ENCODE measurements around the gene GPSM1. TPM values are rescaled to one million over a fixed set of nuclear protein-coding genes. Genes with fewer than 3 reads are reported as not detected.
"Not testable (repeated sequence)": the region's sequence is repeated elsewhere in the genome, so short reads cannot be mapped to it uniquely, and the experiment has no call there.

The GPSM1 gene
- total and polyA plus RNA-seq, 4 donors = 29.2 to 116 (median 92.1) TPM

GRCh38 chr9:136404801-136405136 lies 77.4 kb downstream of the GPSM1 start:
- Histone ChIP-seq H3K4me3 (ENCODE audit: low read depth, low read length) (no peak overlapping the region), H3K27ac (ENCODE audit: low read depth, low read length) (no peak overlapping the region), H3K27me3 (ENCODE audit: control insufficient read depth, insufficient read depth, low read length) (no peaks in the 10 kb centered on the region), H3K9me3 (ENCODE audit: control insufficient read depth, insufficient read depth, low read length) (no peaks in the 10 kb centered on the region), H3K4me1 (ENCODE audit: control insufficient read depth, insufficient read depth, low read length) (peaks cover 21% of the 10 kb centered on the region), H3K36me3 (ENCODE audit: control insufficient read depth, insufficient read depth, low read length) (peaks cover 74% of the 10 kb centered on the region)
- WGBS (ENCODE audit: insufficient coverage) = 91% methylated on average over 14 of the region's 14 CpGs
- no peak for DNase-seq (ENCODE audit: low read depth in 4 of 6, low spot score in 6 of 6)

GRCh38 chr9:136405481-136405880 lies 78.1 kb downstream of the GPSM1 start:
- H3K4me3 ChIP-seq (ENCODE audit: low read depth, low read length) = no peak overlapping the region
- peaks cover 20% of the 10 kb centered on the region for H3K4me1 ChIP-seq (ENCODE audit: control insufficient read depth, insufficient read depth, low read length)
- no peaks in the 10 kb centered on the region for H3K9me3 ChIP-seq (ENCODE audit: control insufficient read depth, insufficient read depth, low read length)
- no peak for DNase-seq (ENCODE audit: low read depth in 4 of 6, low spot score in 6 of 6)
- peaks cover 74% of the 10 kb centered on the region for H3K36me3 ChIP-seq (ENCODE audit: control insufficient read depth, insufficient read depth, low read length)
- H3K27me3 ChIP-seq (ENCODE audit: control insufficient read depth, insufficient read depth, low read length) = no peaks in the 10 kb centered on the region
- no peak overlapping the region for H3K27ac ChIP-seq (ENCODE audit: low read depth, low read length)
- 93% methylated on average over 2 of the region's 7 CpGs for WGBS (ENCODE audit: insufficient coverage)

DNA sequence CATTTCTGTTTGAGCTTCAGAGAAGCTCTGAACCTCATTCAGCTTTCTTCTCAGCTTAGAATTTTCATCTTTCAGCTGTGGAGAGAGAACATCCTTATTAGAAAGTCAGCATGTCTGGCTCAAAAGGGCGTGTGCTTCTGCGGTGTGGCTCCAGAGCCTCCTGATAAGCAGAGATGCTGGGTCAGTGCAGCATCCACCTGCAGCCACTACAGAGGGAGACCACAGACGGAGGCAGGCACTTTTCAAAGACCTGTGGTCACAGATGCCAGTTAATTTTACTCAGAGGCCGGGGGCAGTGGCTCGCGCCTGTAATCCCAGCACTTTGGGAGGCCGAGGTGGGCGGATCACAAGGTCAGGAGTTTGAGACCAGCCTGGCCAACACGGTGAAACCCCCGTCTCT lies 78.6 kb downstream of the GPSM1 start:
- H3K9me3 ChIP-seq (ENCODE audit: control insufficient read depth, insufficient read depth, low read length); DNase-seq (ENCODE audit: low read depth in 4 of 6, low spot score in 6 of 6); H3K4me3 ChIP-seq (ENCODE audit: low read depth, low read length); H3K27ac ChIP-seq (ENCODE audit: low read depth, low read length); H3K27me3 ChIP-seq (ENCODE audit: control insufficient read depth, insufficient read depth, low read length): not testable (repeated sequence)
- WGBS (ENCODE audit: insufficient coverage) = 90% methylated on average over 10 of the region's 10 CpGs
- H3K4me1 ChIP-seq (ENCODE audit: control insufficient read depth, insufficient read depth, low read length) = peaks cover 19% of the 10 kb centered on the region
- H3K36me3 ChIP-seq (ENCODE audit: control insufficient read depth, insufficient read depth, low read length) = peaks cover 74% of the 10 kb centered on the region

GRCh38 chr9:136407061-136407460 lies 79.7 kb downstream of the GPSM1 start:
- H3K27ac ChIP-seq (ENCODE audit: low read depth, low read length); DNase-seq (ENCODE audit: low read depth in 4 of 6, low spot score in 6 of 6); H3K27me3 ChIP-seq (ENCODE audit: control insufficient read depth, insufficient read depth, low read length); H3K9me3 ChIP-seq (ENCODE audit: control insufficient read depth, insufficient read depth, low read length); H3K4me3 ChIP-seq (ENCODE audit: low read depth, low read length): not testable (repeated sequence)
- peaks cover 64% of the 10 kb centered on the region for H3K36me3 ChIP-seq (ENCODE audit: control insufficient read depth, insufficient read depth, low read length)
- H3K4me1 ChIP-seq (ENCODE audit: control insufficient read depth, insufficient read depth, low read length) = peaks cover 28% of the 10 kb centered on the region
- WGBS (ENCODE audit: insufficient coverage) = 91% methylated on average over 16 of the region's 28 CpGs

DNA sequence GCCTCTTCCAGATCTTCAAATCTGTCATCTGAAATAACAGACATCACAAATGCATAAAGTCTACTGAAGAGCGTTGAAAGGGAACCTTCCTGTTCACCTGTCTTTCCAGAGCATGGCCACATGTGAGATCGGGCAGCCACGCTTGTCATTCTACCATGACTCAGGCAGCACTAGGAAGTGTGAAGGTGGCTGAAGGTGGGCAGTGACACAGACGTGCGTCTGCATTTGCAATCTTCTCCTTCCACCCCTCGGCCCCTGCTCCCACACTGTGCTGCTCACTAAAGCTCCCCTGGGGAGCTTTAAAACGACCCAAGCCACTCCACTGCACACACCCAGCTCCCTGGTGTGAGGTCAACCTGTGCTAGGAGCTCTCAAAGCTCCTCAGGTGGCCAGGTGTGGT lies 80.6 kb downstream of the GPSM1 start:
- H3K27ac ChIP-seq (ENCODE audit: low read depth, low read length) = no peak overlapping the region
- peaks cover 30% of the 10 kb centered on the region for H3K4me1 ChIP-seq (ENCODE audit: control insufficient read depth, insufficient read depth, low read length)
- H3K4me3 ChIP-seq (ENCODE audit: low read depth, low read length) = no peak overlapping the region
- H3K36me3 ChIP-seq (ENCODE audit: control insufficient read depth, insufficient read depth, low read length) = peaks cover 57% of the 10 kb centered on the region
- H3K9me3 ChIP-seq (ENCODE audit: control insufficient read depth, insufficient read depth, low read length) = no peaks in the 10 kb centered on the region
- DNase-seq (ENCODE audit: low read depth in 4 of 6, low spot score in 6 of 6) = no peak
- 89% methylated on average over 6 of the region's 7 CpGs for WGBS (ENCODE audit: insufficient coverage)
- H3K27me3 ChIP-seq (ENCODE audit: control insufficient read depth, insufficient read depth, low read length) = no peaks in the 10 kb centered on the region

Other genes with a start within 250 kb of the GPSM1 start
- 10 to 100 TPM; 22.9 to 23.3 TPM for gene NACC2, start 232.2 kb upstream of the GPSM1 start, total RNA-seq
- 10 to 100 TPM; 40.9 to 53.4 TPM for gene NACC2, start 232.2 kb upstream of the GPSM1 start, polyA plus RNA-seq (ENCODE audit: insufficient read length in 2 of 2)
- gene TMEM250, start 208.7 kb upstream of the GPSM1 start, total RNA-seq = 10 to 100 TPM; 14.1 to 25.2 TPM
- gene TMEM250, start 208.7 kb upstream of the GPSM1 start, polyA plus RNA-seq (ENCODE audit: insufficient read length in 2 of 2) = 10 to 100 TPM; 25.4 to 27.2 TPM
- gene LHX3, start 122.4 kb upstream of the GPSM1 start, total RNA-seq = under 1 TPM in 1 of 2 donors, not detected in 1; 0.50 TPM
- 1 to 10 TPM; 1.5 to 2.7 TPM for gene LHX3, start 122.4 kb upstream of the GPSM1 start, polyA plus RNA-seq (ENCODE audit: insufficient read length in 2 of 2)
- 10 to 100 TPM in 1 of 2 donors, 1 to 10 TPM in 1; 7.2 to 10.5 TPM for gene QSOX2, start 81.7 kb upstream of the GPSM1 start, total RNA-seq
- 10 to 100 TPM; 16.8 to 17.0 TPM for gene QSOX2, start 81.7 kb upstream of the GPSM1 start, polyA plus RNA-seq (ENCODE audit: insufficient read length in 2 of 2)
- under 1 TPM; 0.10 to 0.33 TPM for gene CCDC187, start 23.4 kb upstream of the GPSM1 start, total RNA-seq
- gene CCDC187, start 23.4 kb upstream of the GPSM1 start, polyA plus RNA-seq (ENCODE audit: insufficient read length in 2 of 2) = under 1 TPM; 0.05 to 0.21 TPM
- gene DNLZ, start 36.2 kb downstream of the GPSM1 start, total RNA-seq = 10 to 100 TPM in 1 of 2 donors, 1 to 10 TPM in 1; 6.2 to 35.6 TPM
- gene DNLZ, start 36.2 kb downstream of the GPSM1 start, polyA plus RNA-seq (ENCODE audit: insufficient read length in 2 of 2) = 10 to 100 TPM; 29.1 to 29.5 TPM
- gene CARD9, start 46.1 kb downstream of the GPSM1 start, total RNA-seq = 1 to 10 TPM; 2.3 to 2.4 TPM
- gene CARD9, start 46.1 kb downstream of the GPSM1 start, polyA plus RNA-seq (ENCODE audit: insufficient read length in 2 of 2) = 1 to 10 TPM; 3.3 to 3.4 TPM
- 1 to 10 TPM; 5.7 to 6.7 TPM for gene SNAPC4, start 72.6 kb downstream of the GPSM1 start, total RNA-seq
- 10 to 100 TPM; 14.3 to 17.9 TPM for gene SNAPC4, start 72.6 kb downstream of the GPSM1 start, polyA plus RNA-seq (ENCODE audit: insufficient read length in 2 of 2)
- gene ENTR1, start 83.1 kb downstream of the GPSM1 start, total RNA-seq = 10 to 100 TPM; 22.9 to 33.7 TPM
- 10 to 100 TPM; 51.7 to 69.7 TPM for gene ENTR1, start 83.1 kb downstream of the GPSM1 start, polyA plus RNA-seq (ENCODE audit: insufficient read length in 2 of 2)
- gene PMPCA, start 83.1 kb downstream of the GPSM1 start, total RNA-seq = 10 to 100 TPM; 22.8 to 35.0 TPM
- gene PMPCA, start 83.1 kb downstream of the GPSM1 start, polyA plus RNA-seq (ENCODE audit: insufficient read length in 2 of 2) = 10 to 100 TPM; 54.3 to 57.4 TPM
- gene INPP5E, start 112.3 kb downstream of the GPSM1 start, total RNA-seq = 10 to 100 TPM in 1 of 2 donors, 1 to 10 TPM in 1; 7.7 to 13.3 TPM
- gene INPP5E, start 112.3 kb downstream of the GPSM1 start, polyA plus RNA-seq (ENCODE audit: insufficient read length in 2 of 2) = 10 to 100 TPM; 33.4 to 33.5 TPM
- gene SEC16A, start 155.5 kb downstream of the GPSM1 start, total RNA-seq = 10 to 100 TPM; 25.1 to 29.9 TPM
- gene SEC16A, start 155.5 kb downstream of the GPSM1 start, polyA plus RNA-seq (ENCODE audit: insufficient read length in 2 of 2) = 10 to 100 TPM; 60.3 to 60.9 TPM
- gene NOTCH1, start 218.5 kb downstream of the GPSM1 start, total RNA-seq = 10 to 100 TPM; 28.2 to 37.8 TPM
- gene NOTCH1, start 218.5 kb downstream of the GPSM1 start, polyA plus RNA-seq (ENCODE audit: insufficient read length in 2 of 2) = 10 to 100 TPM; 62.2 to 75.9 TPM